Trophoblast cell (in vitro differentiated cells and primary cell): ENCODE data around the gene SMIM36.
"Not testable (repeated sequence)": the region's sequence is repeated elsewhere in the genome, so short reads cannot be mapped to it uniquely, and the experiment has no call there.

Experiments used
- DNase-seq, 2 donors: peaks; one replicate each; pipeline ENCODE4 v3.0.0-alpha.2; 2016
- H2AFZ ChIP-seq: 2 replicates; pipeline ENCODE4 v1.6.1; 2013; ENCODE audit warnings: low read length, moderate library complexity, mild to moderate bottlenecking; ENCODE audit not compliant: insufficient read depth, poor library complexity
- H2AK5ac ChIP-seq: 2 replicates; pipeline ENCODE4 v1.6.1; 2013; ENCODE audit warnings: mild to moderate bottlenecking, low read length
- H2BK120ac ChIP-seq: 2 replicates; pipeline ENCODE4 v1.6.1; 2013; ENCODE audit warnings: low read length, mild to moderate bottlenecking, moderate library complexity; ENCODE audit not compliant: insufficient read depth, poor library complexity
- H2BK12ac ChIP-seq: 2 replicates; pipeline ENCODE4 v1.6.1; 2013; ENCODE audit warnings: mild to moderate bottlenecking, low read length, moderate library complexity
- H2BK5ac ChIP-seq: 2 replicates; pipeline ENCODE4 v1.6.1; 2013; ENCODE audit warnings: low read length, low read depth, moderate library complexity, mild to moderate bottlenecking; ENCODE audit not compliant: poor library complexity
- H3K14ac ChIP-seq: 2 replicates; pipeline ENCODE4 v1.6.1; 2013; ENCODE audit warnings: mild to moderate bottlenecking, low read length
- H3K18ac ChIP-seq: 2 replicates; pipeline ENCODE4 v1.6.1; 2013; ENCODE audit warnings: mild to moderate bottlenecking, low read length
- H3K23ac ChIP-seq: 2 replicates; pipeline ENCODE4 v1.6.1; 2013; ENCODE audit warnings: low read length
- H3K27ac ChIP-seq: 2 replicates; pipeline ENCODE4 v1.5.1; 2013; ENCODE audit warnings: low read depth, mild to moderate bottlenecking, inconsistent platforms, low read length, moderate library complexity
- H3K27me3 ChIP-seq: 2 replicates; pipeline ENCODE4 v1.6.1; 2013; ENCODE audit warnings: inconsistent platforms, mild to moderate bottlenecking, low read length, moderate library complexity; ENCODE audit not compliant: insufficient read depth
- H3K36me3 ChIP-seq, 2 experiments: 1 replicate in 1 of 2; 2 replicates in 1 of 2; pipeline ENCODE4 v1.6.1; 2013; ENCODE audit warnings: low read length in 2 of 2, mild to moderate bottlenecking in 2 of 2, moderate library complexity in 1 of 2; ENCODE audit not compliant: insufficient read depth in 2 of 2, control insufficient read depth in 1 of 2
- H3K4ac ChIP-seq: 2 replicates; pipeline ENCODE4 v1.6.1; 2013; ENCODE audit warnings: low read depth, mild to moderate bottlenecking, low read length, moderate library complexity
- H3K4me1 ChIP-seq, 2 experiments: 1 replicate in 1 of 2; 2 replicates in 1 of 2; pipeline ENCODE4 v1.6.1; 2013; ENCODE audit warnings: low read length in 2 of 2, mild to moderate bottlenecking in 2 of 2, moderate library complexity in 1 of 2; ENCODE audit not compliant: insufficient read depth in 2 of 2, control insufficient read depth in 1 of 2
- H3K4me2 ChIP-seq: 2 replicates; pipeline ENCODE4 v1.6.1; 2013; ENCODE audit warnings: inconsistent platforms, mild to moderate bottlenecking, low read length, moderate library complexity
- H3K4me3 ChIP-seq: 2 replicates; pipeline ENCODE4 v1.5.1; 2013; ENCODE audit warnings: mild to moderate bottlenecking, low read depth, low read length, inconsistent platforms
- H3K79me1 ChIP-seq: one replicate; pipeline ENCODE4 v1.6.1; 2013; ENCODE audit warnings: low read length
- H3K79me2 ChIP-seq: 2 replicates; pipeline ENCODE4 v1.6.1; 2013; ENCODE audit warnings: low read length, mild to moderate bottlenecking; ENCODE audit not compliant: control insufficient read depth, insufficient read depth, poor library complexity
- H3K9ac ChIP-seq: 2 replicates; pipeline ENCODE4 v1.6.1; 2013; ENCODE audit warnings: mild to moderate bottlenecking, low read length
- H3K9me3 ChIP-seq: 2 replicates; pipeline ENCODE4 v1.6.1; 2013; ENCODE audit warnings: low read depth, mild to moderate bottlenecking, control low read depth, inconsistent platforms, low read length; ENCODE audit not compliant: insufficient read depth
- H4K12ac ChIP-seq: 2 replicates; pipeline ENCODE4 v1.6.1; 2013; ENCODE audit warnings: low read depth, mild to moderate bottlenecking, low read length, moderate library complexity
- H4K8ac ChIP-seq: 2 replicates; pipeline ENCODE4 v1.6.1; 2013; ENCODE audit warnings: low read depth, mild to moderate bottlenecking, low read length, moderate library complexity
- H4K91ac ChIP-seq: one replicate; pipeline ENCODE4 v1.6.1; 2013; ENCODE audit warnings: low read depth, mild to moderate bottlenecking, low read length, moderate library complexity
- whole genome bisulfite sequencing: extraction: QIAGEN DNeasy Blood & Tissue Kit; methylation state at CpG from one replicate; pipeline ENCODE4 v1.1.7; 2013; ENCODE audit warnings: missing lambda C conversion rate; ENCODE audit not compliant: insufficient read length, insufficient coverage; ENCODE audit errors: extremely low coverage; 5-methylcytosine and 5-hydroxymethylcytosine counted together

The SMIM36 gene

DNA sequence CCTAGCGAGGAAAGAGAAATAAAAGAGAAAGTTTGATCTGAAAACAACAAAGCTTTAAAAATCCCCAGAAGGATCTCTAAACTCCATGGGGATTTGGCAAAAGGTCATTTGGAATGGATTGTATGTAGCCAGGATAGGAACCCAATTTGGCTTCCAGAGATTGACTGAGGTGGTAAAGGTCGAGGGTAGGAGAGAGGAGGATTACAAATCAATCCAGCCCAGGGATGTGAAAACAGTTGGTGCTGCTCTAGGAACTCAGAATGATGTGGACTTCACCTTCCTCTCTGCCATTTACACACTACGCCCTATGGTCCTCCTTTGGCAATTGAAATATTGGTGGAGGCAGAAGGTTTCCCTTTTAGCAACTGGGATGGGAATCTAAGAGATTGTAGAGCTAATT, 18.8 kb upstream of the SMIM36 start:
- Histone ChIP-seq H2BK5ac (no peak overlapping the region), H3K4me3 (no peak overlapping the region), H3K4me2 (no peak overlapping the region), H3K27ac (no peak overlapping the region), H3K14ac (no peak overlapping the region), H3K18ac (no peak overlapping the region), H3K79me1 (no peaks in the 10 kb centered on the region), H3K23ac (no peak overlapping the region), H3K4me1 (no peaks in the 10 kb centered on the region), H4K12ac (no peak overlapping the region), H3K79me2 (no peaks in the 10 kb centered on the region), H3K9me3 (no peaks in the 10 kb centered on the region), H2AK5ac (no peak overlapping the region), H3K36me3 (no peaks in the 10 kb centered on the region), H2AFZ (no peak overlapping the region), H4K91ac (no peak overlapping the region), H2BK120ac (no peak overlapping the region), H3K4ac (no peak overlapping the region), H3K9ac (no peak overlapping the region), H3K27me3 (no peaks in the 10 kb centered on the region), H4K8ac (no peak overlapping the region), H2BK12ac (no peak overlapping the region)
- DNase-seq: no peak
- no CpG with 5 or more reads among the region's 3 CpGs for WGBS

DNA sequence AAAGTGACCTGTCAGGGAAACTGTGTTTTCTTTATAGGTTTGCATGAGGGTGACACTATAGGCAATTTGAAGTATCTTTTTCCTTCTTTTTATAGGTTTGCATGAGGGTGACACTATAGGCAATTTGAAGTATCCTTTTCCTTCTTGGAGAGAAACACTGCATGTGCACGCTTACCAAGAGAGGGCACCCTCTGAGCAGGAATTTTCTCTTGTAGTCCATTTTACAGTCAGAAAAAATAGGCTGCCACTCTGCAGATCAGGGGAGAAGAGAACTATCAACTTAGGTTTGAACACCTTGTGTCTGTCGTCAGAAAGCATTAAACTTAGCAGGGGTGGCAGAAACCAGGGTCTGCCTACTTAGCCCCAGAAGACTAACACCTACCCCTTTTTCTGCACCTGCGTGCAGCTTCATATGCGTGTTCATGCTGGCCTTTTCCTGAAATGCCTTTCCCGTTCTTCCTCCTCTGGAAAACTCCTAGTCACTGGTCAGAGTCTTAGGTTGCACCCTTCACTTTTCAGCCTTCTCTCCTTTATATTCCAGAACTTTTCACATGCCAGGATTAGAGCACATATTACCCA, 16.4 kb upstream of the SMIM36 start:
- no peak overlapping the region for H3K14ac ChIP-seq
- no peak overlapping the region for H3K23ac ChIP-seq
- H2AK5ac ChIP-seq: no peak overlapping the region
- H2BK12ac ChIP-seq: no peak overlapping the region
- no peaks in the 10 kb centered on the region for H3K4me1 ChIP-seq
- no peak overlapping the region for H2AFZ ChIP-seq
- H2BK5ac ChIP-seq: no peak overlapping the region
- H2BK120ac ChIP-seq: no peak overlapping the region
- H3K36me3 ChIP-seq: no peaks in the 10 kb centered on the region
- H3K4ac ChIP-seq: no peak overlapping the region
- no peak overlapping the region for H3K4me3 ChIP-seq
- no peaks in the 10 kb centered on the region for H3K27me3 ChIP-seq
- no peak overlapping the region for H3K9ac ChIP-seq
- H3K18ac ChIP-seq: no peak overlapping the region
- no peak overlapping the region for H4K91ac ChIP-seq
- H3K27ac ChIP-seq: no peak overlapping the region
- no peak overlapping the region for H4K8ac ChIP-seq
- no peaks in the 10 kb centered on the region for H3K9me3 ChIP-seq
- DNase-seq: peak in 1 of 2 donors; percentile 28
- no peak overlapping the region for H3K4me2 ChIP-seq
- no peaks in the 10 kb centered on the region for H3K79me1 ChIP-seq
- WGBS: no CpG with 5 or more reads among the region's 5 CpGs
- H4K12ac ChIP-seq: no peak overlapping the region
- no peaks in the 10 kb centered on the region for H3K79me2 ChIP-seq

DNA sequence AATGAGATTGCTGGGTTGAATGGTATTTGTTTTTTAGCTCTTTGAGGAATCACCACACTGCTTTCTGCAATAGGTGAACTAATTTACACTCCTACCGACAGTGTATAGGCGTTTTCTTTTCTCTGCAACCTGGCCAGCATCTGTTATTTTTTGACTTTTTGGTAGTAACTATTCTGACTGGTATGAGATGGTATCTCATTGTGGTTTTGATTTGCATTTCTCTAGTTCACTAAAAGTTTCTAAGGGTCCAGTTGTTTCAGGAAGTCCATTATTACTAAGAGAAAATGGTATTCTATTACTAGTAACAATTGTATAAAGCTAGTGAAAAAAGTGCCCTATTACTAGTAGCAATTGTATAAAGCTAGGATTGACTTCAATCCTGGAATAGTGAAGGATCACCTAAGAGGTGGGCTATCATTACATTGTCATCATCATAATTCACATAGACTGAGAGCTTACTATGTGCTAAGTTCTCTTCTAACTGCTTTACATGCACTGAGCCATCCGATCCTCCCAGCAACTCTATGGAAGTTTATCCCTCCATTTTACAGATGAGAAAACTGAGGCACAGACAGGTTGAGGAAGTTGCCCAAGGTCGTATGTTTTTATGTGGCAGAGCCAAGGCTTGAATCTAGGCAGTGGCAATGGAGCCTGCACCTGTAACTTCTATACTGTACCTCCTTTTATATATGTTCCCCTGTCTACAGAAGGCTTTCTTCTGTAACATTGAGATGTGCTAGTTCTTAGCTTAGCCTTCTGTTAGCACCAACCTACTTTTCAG, 13.4 kb upstream of the SMIM36 start:
- Histone ChIP-seq H3K4me1 (no peaks in the 10 kb centered on the region), H3K4ac (no peak overlapping the region), H3K9me3 (no peaks in the 10 kb centered on the region), H3K79me1 (no peaks in the 10 kb centered on the region), H3K9ac (no peak overlapping the region), H3K27ac (no peak overlapping the region), H4K8ac (no peak overlapping the region), H2BK5ac (no peak overlapping the region), H3K18ac (no peak overlapping the region), H4K91ac (no peak overlapping the region), H3K4me3 (no peak overlapping the region), H2BK120ac (no peak overlapping the region), H2AFZ (no peak overlapping the region), H3K27me3 (no peaks in the 10 kb centered on the region), H3K23ac (no peak overlapping the region), H2AK5ac (no peak overlapping the region), H3K36me3 (no peaks in the 10 kb centered on the region), H4K12ac (no peak overlapping the region), H3K4me2 (no peak overlapping the region), H3K14ac (no peak overlapping the region), H3K79me2 (no peaks in the 10 kb centered on the region), H2BK12ac (no peak overlapping the region)
- no CpG with 5 or more reads among the region's 4 CpGs for WGBS
- no peak for DNase-seq

DNA sequence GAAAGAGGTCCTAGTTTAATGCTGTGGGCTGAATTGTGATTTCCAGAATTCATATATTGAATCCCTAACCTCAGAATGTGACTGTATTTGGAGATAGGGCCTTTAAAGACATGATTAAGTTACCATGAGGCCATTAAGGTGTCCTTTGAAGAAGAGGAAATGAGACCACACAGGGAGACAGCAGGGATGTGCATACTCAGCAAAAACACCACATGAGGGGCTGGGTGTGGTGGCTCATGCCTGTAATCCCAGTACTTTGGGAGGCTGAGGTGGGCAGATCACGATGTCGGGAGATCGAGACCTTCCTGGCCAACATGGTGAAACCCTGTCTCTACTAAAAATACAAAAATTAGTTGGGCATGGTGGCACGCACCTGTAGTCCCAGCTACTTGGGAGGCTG, 11.8 kb upstream of the SMIM36 start:
- not testable (repeated sequence) for H3K18ac ChIP-seq, H3K4me3 ChIP-seq, H2AK5ac ChIP-seq, H3K36me3 ChIP-seq, H4K12ac ChIP-seq, H2BK12ac ChIP-seq, H3K14ac ChIP-seq, H3K9me3 ChIP-seq, H2BK120ac ChIP-seq, H3K4me1 ChIP-seq, H3K9ac ChIP-seq, H3K4ac ChIP-seq, H4K91ac ChIP-seq, DNase-seq, H3K23ac ChIP-seq, H3K27ac ChIP-seq, H2BK5ac ChIP-seq, H3K79me1 ChIP-seq, H3K27me3 ChIP-seq, H3K79me2 ChIP-seq, H4K8ac ChIP-seq, H3K4me2 ChIP-seq, H2AFZ ChIP-seq
- no CpG with 5 or more reads among the region's 4 CpGs for WGBS
